Chondrocyte (in vitro differentiated cells): Measurements from ENCODE around the gene WDR59. TPM values are rescaled to one million over a fixed set of nuclear protein-coding genes. Genes with fewer than 3 reads are reported as not detected.

Source experiments
- DNase-seq: peaks from one replicate; pipeline ENCODE4 v3.0.0; 2021; ENCODE audit warnings: mixed read lengths, low spot score
- H3K27ac Mint-ChIP-seq: one replicate; pipeline ENCODE4 v1.8.0; 2021; ENCODE audit warnings: mild to moderate bottlenecking, moderate library complexity, mixed read lengths; ENCODE audit not compliant: unreplicated experiment
- H3K27me3 Mint-ChIP-seq: 2 replicates; pipeline ENCODE4 v1.8.0; 2021; ENCODE audit warnings: low read depth, mixed read lengths
- H3K36me3 Mint-ChIP-seq: 2 replicates; pipeline ENCODE4 v1.8.0; 2021; ENCODE audit warnings: low read depth, mixed read lengths
- H3K4me1 Mint-ChIP-seq: 2 replicates; pipeline ENCODE4 v1.8.0; 2021; ENCODE audit warnings: low read depth, mild to moderate bottlenecking, mixed read lengths
- H3K4me3 Mint-ChIP-seq: one replicate; pipeline ENCODE4 v1.8.0; 2021; ENCODE audit warnings: mild to moderate bottlenecking, moderate library complexity, mixed read lengths; ENCODE audit not compliant: unreplicated experiment
- H3K9me3 Mint-ChIP-seq: 2 replicates; pipeline ENCODE4 v1.8.0; 2021; ENCODE audit warnings: low read depth, mixed read lengths
- total RNA-seq: library from RNA; stranded (reverse); gene quantifications from 3 replicates; pipeline ENCODE4 v1.2.1, GENCODE V29; 2021
- TF ChIP-seq, protein P1 (sequence below): fragments of 200-600 bp; sonication (generic); IDR thresholded peaks from 2 replicates; pipeline ENCODE4 v1.5.0; 2021; ENCODE audit warnings: antibody characterized with exemption, mild to moderate bottlenecking, moderate library complexity

Gene WDR59
- total RNA-seq, 1 donor from 2014 or later: 36.8 TPM

DNA sequence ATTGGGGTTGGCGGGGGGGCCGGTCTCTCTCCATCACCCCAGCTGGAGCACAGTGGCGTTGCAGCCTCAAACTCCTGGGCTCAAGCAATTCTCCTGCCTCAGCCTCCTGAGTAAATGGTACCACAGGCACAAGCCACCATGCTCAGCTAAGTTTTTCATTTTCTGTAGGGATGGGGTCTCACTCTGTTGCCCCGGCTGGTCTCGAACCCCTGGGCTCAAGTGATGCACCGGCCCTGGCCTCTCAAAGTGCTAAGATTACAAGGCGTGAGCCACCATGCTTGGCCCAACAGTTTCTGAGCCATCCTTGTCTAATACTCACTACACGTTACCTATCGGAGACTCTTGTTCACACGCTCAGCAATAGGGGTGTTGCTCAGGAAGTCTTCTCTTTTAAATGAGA is 11.6 kb downstream of the WDR59 start:
- TF ChIP-seq, protein P1, sequence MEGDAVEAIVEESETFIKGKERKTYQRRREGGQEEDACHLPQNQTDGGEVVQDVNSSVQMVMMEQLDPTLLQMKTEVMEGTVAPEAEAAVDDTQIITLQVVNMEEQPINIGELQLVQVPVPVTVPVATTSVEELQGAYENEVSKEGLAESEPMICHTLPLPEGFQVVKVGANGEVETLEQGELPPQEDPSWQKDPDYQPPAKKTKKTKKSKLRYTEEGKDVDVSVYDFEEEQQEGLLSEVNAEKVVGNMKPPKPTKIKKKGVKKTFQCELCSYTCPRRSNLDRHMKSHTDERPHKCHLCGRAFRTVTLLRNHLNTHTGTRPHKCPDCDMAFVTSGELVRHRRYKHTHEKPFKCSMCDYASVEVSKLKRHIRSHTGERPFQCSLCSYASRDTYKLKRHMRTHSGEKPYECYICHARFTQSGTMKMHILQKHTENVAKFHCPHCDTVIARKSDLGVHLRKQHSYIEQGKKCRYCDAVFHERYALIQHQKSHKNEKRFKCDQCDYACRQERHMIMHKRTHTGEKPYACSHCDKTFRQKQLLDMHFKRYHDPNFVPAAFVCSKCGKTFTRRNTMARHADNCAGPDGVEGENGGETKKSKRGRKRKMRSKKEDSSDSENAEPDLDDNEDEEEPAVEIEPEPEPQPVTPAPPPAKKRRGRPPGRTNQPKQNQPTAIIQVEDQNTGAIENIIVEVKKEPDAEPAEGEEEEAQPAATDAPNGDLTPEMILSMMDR: no peak
- Mint-ChIP-seq H3K36me3 (peaks cover 2% of the 10 kb centered on the region), H3K9me3 (no peaks in the 10 kb centered on the region), H3K27ac (no peak overlapping the region), H3K4me1 (no peaks in the 10 kb centered on the region), H3K4me3 (no peak overlapping the region), H3K27me3 (no peaks in the 10 kb centered on the region)
- DNase-seq: no peak

DNA sequence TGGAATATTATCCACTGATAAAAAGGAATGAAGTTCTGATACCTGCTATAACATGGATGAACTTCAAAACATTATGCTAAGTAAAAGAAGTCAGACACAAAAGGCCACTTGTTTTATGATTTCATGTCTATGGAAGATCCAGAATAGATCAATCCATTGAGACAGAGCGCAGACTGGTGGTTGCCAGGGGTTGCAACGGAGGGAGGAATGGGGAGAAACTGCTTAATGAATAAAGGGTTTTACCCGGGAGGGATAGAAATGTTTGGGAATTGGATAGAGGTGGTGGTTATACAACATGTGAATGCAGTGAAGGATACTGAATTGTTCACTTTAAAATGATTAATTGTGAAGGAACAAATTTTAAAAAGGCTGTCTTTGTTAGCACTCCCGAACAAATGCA is 30.2 kb downstream of the WDR59 start:
- DNase-seq: no peak
- Mint-ChIP-seq H3K27ac (no peak overlapping the region), H3K27me3 (no peaks in the 10 kb centered on the region), H3K9me3 (no peaks in the 10 kb centered on the region), H3K36me3 (peaks cover 31% of the 10 kb centered on the region), H3K4me3 (no peak overlapping the region), H3K4me1 (no peaks in the 10 kb centered on the region)
- TF ChIP-seq, protein P1: no peak

DNA sequence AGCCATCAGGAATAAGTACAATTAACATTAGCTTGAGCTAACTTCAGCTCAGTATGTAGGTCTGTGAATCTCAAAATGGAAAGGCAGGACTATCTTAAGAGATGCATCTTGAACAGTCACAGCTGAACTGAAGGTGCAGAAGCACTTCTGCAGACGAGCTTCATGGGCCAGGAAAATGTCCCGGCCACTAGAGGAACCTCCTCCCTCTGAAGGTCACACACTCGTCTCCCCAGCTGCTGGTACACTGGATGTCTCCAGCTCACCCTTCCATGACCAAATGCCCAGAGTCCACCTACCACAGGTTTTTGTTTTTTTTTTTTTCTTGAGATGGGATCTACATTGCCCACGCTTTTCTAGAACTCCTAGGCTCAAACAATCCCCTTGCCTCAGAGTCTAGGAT is 33.2 kb downstream of the WDR59 start:
- Mint-ChIP-seq H3K4me3 (no peak overlapping the region), H3K4me1 (no peaks in the 10 kb centered on the region), H3K36me3 (peaks cover 36% of the 10 kb centered on the region), H3K9me3 (no peaks in the 10 kb centered on the region), H3K27ac (no peak overlapping the region), H3K27me3 (no peaks in the 10 kb centered on the region)
- DNase-seq: no peak
- TF ChIP-seq, protein P1: no peak

DNA sequence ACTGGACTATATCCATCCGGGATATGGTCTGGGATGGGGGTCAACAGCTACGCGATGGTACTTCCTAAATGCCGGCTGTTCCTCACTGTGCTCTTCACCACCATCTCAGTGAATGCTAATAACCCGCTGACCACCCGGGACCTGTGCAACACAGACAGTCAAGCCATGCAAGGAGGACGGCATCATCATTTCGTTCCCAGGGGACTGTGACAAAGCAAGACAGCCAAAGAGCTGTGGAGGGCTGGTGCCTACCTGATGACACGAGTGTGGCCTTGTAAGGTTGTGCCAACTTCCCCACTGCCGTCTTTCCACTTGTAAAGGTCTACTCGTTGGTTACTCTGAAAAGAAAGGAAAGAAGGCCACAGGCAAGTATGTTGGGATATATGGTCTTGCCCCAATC is 33.7 kb downstream of the WDR59 start:
- Mint-ChIP-seq H3K36me3 (peaks cover 37% of the 10 kb centered on the region), H3K4me1 (no peaks in the 10 kb centered on the region), H3K27me3 (no peaks in the 10 kb centered on the region), H3K4me3 (no peak overlapping the region), H3K9me3 (no peaks in the 10 kb centered on the region), H3K27ac (no peak overlapping the region)
- DNase-seq: no peak
- TF ChIP-seq, protein P1: no peak

DNA sequence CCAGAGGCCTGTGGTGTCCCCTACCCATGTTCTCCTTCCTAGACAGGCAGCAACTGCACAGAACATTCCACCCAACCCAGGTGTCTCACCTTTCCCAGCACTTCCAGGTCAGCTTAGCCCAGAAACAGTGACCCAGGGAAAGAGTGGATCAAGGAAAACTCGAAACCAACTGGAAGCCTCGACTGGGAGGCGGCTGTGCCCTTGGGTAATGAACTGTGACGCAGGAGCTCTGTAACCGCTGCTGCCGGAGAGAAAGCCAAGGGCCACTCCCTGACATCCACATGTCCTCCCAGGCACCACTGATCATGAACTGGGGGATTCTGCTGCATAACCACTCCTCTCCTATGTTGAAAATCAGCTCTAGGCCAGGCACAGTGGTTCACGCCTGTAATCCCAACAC is 34.4 kb downstream of the WDR59 start:
- peaks cover 35% of the 10 kb centered on the region for H3K36me3 Mint-ChIP-seq
- no peaks in the 10 kb centered on the region for H3K27me3 Mint-ChIP-seq
- no peak overlapping the region for H3K4me3 Mint-ChIP-seq
- TF ChIP-seq, protein P1: no peak
- H3K4me1 Mint-ChIP-seq: no peaks in the 10 kb centered on the region
- no peak overlapping the region for H3K27ac Mint-ChIP-seq
- no peak for DNase-seq
- H3K9me3 Mint-ChIP-seq: no peaks in the 10 kb centered on the region
